Muscle layer of colon (tissue), 2 donors: ENCODE data around the gene MMD2.
"Not testable (repeated sequence)": the region's sequence is repeated elsewhere in the genome, so short reads cannot be mapped to it uniquely, and the experiment has no call there.

Experiments used
- H3K27ac ChIP-seq: one replicate; pipeline ENCODE4 v1.7.0; 2013; ENCODE audit warnings: low read depth, mild to moderate bottlenecking, low read length, moderate library complexity
- H3K27me3 ChIP-seq, 2 donors: one replicate each; pipeline ENCODE4 v1.7.0; 2013; ENCODE audit warnings: low read length in 2 of 2, mild to moderate bottlenecking in 2 of 2; ENCODE audit not compliant: insufficient read depth in 2 of 2, control insufficient read depth in 1 of 2
- H3K36me3 ChIP-seq: one replicate; pipeline ENCODE4 v1.7.0; 2013; ENCODE audit warnings: mild to moderate bottlenecking, low read length; ENCODE audit not compliant: insufficient read depth
- H3K4me1 ChIP-seq: one replicate; pipeline ENCODE4 v1.7.0; 2013; ENCODE audit warnings: mild to moderate bottlenecking, low read length; ENCODE audit not compliant: insufficient read depth
- H3K4me3 ChIP-seq, 2 donors: one replicate each; pipeline ENCODE4 v1.7.0; 2013; ENCODE audit warnings: low read length in 2 of 2, low read depth in 1 of 2, mild to moderate bottlenecking in 1 of 2, moderate library complexity in 1 of 2
- H3K9ac ChIP-seq: one replicate; pipeline ENCODE4 v1.7.0; 2013; ENCODE audit warnings: low read length
- H3K9me3 ChIP-seq: one replicate; pipeline ENCODE4 v1.7.0; 2013; ENCODE audit warnings: mild to moderate bottlenecking, low read length
- donor health status: abdominal sarcoma.
- donor health status: Adenocarcinoma of cecum.

The MMD2 gene

GRCh38 chr7:4981295-4981890 lies 22.4 kb upstream of the MMD2 start:
- not testable (repeated sequence) for H3K27me3 ChIP-seq, H3K4me3 ChIP-seq, H3K4me1 ChIP-seq, H3K9me3 ChIP-seq, H3K9ac ChIP-seq, H3K27ac ChIP-seq
- peaks cover 43% of the 10 kb centered on the region for H3K36me3 ChIP-seq

DNA sequence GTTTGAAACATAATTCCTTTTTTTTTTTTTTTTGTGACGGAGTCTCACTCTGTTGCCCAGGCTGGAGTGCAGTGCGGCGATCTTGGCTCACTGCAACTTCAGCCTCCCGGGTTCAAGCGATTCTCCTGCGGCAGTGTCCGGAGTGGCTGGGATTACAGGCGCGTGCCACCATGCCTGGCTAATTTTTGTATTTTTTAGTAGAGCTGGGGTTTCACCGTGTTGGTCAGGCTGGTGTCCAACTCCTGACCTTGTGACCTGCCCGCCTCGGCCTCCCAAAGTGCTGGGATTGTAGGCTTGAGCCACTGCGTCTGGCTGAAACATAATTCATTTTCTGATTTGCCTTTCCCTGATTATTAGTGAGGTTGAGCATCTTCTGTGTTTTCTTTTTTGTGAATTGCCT lies 16.6 kb upstream of the MMD2 start:
- H3K9ac ChIP-seq, H3K27ac ChIP-seq, H3K4me1 ChIP-seq, H3K27me3 ChIP-seq, H3K9me3 ChIP-seq, H3K4me3 ChIP-seq: not testable (repeated sequence)
- H3K36me3 ChIP-seq = peaks cover 26% of the 10 kb centered on the region

DNA sequence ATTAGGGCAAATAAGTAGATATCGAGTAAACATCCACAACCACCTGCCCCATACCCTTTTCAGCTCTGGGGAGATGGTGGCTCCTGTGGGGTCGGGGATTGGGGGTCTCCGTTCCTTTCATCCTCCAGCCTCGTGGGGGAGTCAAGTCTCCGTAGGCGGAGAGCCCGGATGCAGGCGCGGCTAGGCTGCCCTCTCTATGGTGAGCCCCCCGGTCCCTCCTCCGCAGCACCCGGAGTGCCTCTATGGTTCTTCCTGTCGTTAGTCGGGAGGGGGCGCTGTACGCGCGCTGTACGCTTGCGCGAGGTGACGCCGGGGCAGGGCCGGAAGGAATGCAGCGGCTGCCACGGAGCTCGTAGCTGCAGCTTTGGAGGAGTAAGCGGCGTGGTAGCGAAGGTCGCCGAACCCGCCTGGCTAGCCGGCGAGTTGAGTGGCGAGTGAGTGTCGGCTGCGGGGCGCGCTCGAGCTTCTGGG lies 14.8 kb upstream of the MMD2 start:
- H3K9me3 ChIP-seq = no peaks in the 10 kb centered on the region
- peaks cover 24% of the 10 kb centered on the region for H3K36me3 ChIP-seq
- peak overlapping the region; percentile 59 to 77 for H3K4me3 ChIP-seq
- peaks cover 5% of the 10 kb centered on the region for H3K4me1 ChIP-seq
- peak overlapping the region; percentile 80 for H3K27ac ChIP-seq
- H3K9ac ChIP-seq = no peak overlapping the region
- no peaks in the 10 kb centered on the region for H3K27me3 ChIP-seq

DNA sequence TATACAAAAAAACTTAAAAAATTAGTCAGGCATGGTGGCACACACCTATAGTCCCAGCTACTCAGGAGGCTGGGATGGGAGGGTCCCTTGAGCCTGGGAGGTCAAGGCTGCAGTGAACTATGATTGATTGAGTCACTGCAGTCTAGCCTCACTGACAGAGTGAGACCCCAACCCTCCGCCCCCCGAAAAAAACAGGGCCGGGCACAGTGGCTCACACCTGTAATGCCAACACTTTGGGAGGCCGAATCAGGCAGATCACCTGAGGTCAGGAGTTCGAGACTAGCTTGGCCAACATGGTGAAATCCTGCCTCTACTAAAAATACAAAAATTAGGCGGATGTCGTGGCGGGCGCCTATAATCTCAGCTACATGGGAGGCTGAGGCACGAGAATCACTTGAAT lies 13.5 kb upstream of the MMD2 start:
- not testable (repeated sequence) for H3K9ac ChIP-seq

GRCh38 chr7:4965295-4966022 lies 6.5 kb upstream of the MMD2 start:
- H3K9ac ChIP-seq = no peak overlapping the region
- H3K9me3 ChIP-seq = no peaks in the 10 kb centered on the region
- peaks cover 0 to 3% of the 10 kb centered on the region in 2 donors for H3K27me3 ChIP-seq
- H3K4me1 ChIP-seq = no peaks in the 10 kb centered on the region
- no peak overlapping the region for H3K27ac ChIP-seq
- no peaks in the 10 kb centered on the region for H3K36me3 ChIP-seq
- no peak overlapping the region for H3K4me3 ChIP-seq

More for the DNA sequence above, 13.5 kb upstream of the MMD2 start:
- H3K9me3 ChIP-seq, H3K27ac ChIP-seq, H3K4me3 ChIP-seq, H3K4me1 ChIP-seq, H3K27me3 ChIP-seq: not testable (repeated sequence)
- peaks cover 12% of the 10 kb centered on the region for H3K36me3 ChIP-seq

DNA sequence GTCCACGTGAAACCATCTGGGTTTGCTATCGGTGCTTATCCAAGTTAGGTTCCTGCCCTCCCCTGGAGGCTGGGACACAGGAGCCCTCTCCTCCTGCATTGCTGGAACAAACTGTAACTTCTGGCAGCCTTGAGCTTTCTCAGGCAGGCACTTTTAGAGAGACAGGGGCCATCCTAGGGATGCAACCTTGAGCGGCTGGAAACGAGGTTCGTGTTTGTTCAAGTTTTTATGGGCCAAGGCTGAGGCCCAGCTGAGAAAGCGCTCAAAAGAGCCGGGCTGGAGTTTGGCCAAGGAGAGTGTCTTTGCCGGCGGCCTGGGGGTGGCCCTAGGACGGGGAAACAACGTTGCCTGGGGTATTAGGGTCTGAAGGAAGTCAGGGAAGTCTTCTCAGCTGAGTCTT lies 5.5 kb upstream of the MMD2 start:
- no peaks in the 10 kb centered on the region for H3K4me1 ChIP-seq
- peaks cover 0 to 7% of the 10 kb centered on the region in 2 donors for H3K27me3 ChIP-seq
- no peaks in the 10 kb centered on the region for H3K36me3 ChIP-seq
- no peak overlapping the region for H3K9ac ChIP-seq
- no peaks in the 10 kb centered on the region for H3K9me3 ChIP-seq
- H3K4me3 ChIP-seq = no peak overlapping the region
- H3K27ac ChIP-seq = no peak overlapping the region

DNA sequence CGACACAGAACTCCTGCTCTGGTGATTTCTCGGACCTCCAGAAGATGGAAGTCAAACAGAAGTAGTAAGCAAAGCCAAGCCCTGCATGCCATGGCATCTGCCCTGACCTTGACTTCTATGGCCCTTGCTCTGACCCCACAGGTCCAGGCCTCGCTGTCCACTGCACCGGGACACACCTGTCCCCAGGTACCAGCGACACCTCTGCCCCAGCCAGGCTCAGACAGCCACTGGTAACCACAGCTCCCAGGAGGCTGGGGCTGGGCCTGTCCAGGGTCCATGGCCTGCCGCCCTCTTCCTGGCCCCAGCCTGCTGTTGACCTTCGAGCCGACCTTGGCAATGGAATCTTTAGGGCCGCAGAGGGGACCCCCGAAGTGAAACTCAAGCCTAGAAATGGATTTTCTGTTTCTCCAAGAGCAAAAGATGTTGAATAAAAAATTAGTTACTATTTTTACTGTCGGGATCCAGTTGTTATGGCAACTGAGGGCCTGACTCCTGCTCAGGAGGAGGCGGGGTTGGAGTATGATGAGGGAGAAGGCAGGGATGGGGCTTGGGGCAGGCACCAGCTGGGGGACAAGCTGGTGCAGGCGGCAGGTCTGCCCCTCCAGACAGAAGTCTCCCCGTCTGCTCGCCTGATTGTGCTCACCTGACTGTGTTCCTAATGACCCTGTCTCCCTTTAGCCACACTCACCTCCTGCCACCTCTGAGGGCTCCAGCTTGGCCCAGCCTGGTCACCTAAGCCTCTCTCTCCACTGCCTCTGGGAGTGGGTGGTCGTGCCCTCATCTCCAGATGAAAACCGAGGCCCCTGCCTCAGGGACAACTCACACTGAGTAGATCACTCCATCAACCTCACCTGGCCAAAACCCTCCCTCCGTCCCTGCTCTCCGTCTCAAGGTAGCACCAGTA lies 4.1 kb upstream of the MMD2 start:
- Histone ChIP-seq H3K27ac (no peak overlapping the region), H3K9ac (no peak overlapping the region), H3K4me3 (no peak overlapping the region), H3K4me1 (no peaks in the 10 kb centered on the region), H3K9me3 (no peaks in the 10 kb centered on the region), H3K36me3 (no peaks in the 10 kb centered on the region), H3K27me3 (peaks cover 3 to 15% of the 10 kb centered on the region in 2 donors)

DNA sequence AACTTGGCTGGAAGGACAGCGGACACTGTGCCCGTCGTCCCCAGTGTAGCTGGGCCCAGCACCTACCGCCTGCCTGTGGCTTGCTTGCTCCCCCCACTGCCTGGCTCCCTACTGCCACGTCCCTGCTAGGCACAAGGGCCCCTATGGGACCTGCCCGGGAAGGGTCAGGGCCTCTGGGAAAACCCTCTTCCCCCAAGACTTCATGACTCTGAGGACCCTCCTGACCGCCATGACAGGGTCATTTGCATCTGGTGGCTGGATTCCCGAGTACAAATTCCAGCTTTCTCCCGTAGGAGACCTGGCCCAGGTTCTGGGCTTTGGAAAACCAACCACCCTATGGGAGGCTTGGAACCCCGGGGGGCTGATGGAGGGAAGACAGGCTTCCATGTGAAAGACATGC lies 1.4 kb upstream of the MMD2 start:
- no peak overlapping the region for H3K27ac ChIP-seq
- H3K27me3 ChIP-seq = peaks cover 8 to 19% of the 10 kb centered on the region in 2 donors
- no peaks in the 10 kb centered on the region for H3K4me1 ChIP-seq
- H3K36me3 ChIP-seq = no peaks in the 10 kb centered on the region
- no peaks in the 10 kb centered on the region for H3K9me3 ChIP-seq
- no peak overlapping the region for H3K9ac ChIP-seq
- no peak overlapping the region for H3K4me3 ChIP-seq

DNA sequence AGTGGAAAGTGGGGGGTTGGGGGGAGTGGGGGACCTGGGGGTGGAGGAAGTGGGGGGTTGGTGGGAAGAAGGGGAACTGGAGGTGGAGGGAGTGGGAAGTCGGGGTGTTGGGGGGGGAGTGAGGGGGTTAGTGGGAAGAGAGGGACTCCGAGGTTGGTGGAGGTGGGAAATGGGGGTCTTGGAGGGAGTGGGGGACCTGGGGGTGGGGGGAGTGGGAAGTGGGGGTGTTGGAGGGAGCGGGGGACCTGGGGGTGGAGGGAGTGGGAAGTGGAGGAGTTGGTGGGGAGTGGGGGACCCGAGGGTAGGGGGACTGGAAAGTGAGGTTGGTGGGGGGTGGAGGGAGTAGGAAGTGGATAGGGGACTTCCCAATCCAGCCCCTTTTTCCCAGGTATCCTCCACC lies 906 bp upstream of the MMD2 start:
- Histone ChIP-seq H3K4me1 (no peaks in the 10 kb centered on the region), H3K9ac (no peak overlapping the region), H3K27me3 (peaks cover 8 to 19% of the 10 kb centered on the region in 2 donors), H3K27ac (no peak overlapping the region), H3K36me3 (no peaks in the 10 kb centered on the region), H3K4me3 (no peak overlapping the region), H3K9me3 (no peaks in the 10 kb centered on the region)

DNA sequence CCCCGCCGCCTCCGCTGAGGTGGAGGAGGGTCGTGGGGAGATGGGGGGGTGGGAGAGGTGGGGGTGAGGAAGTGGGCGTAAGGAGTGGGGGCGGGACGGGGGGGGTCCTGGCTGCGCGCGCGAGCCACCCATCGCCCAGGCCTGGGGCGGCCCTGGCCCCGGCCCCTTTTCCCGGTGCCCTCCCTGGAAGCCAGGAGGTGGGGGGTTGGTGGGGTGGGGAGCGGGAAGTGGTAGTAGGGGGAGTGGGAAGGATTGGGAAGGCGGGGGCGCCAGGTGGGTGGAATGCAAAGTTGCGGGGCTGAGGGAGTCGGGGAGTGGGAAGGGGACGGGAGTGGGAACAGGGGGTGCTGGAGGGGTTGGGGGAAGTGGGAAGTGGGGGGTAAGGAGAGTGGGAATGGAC lies 319 bp upstream of the MMD2 start:
- no peaks in the 10 kb centered on the region for H3K9me3 ChIP-seq
- no peak overlapping the region for H3K4me3 ChIP-seq
- H3K27ac ChIP-seq = no peak overlapping the region
- no peaks in the 10 kb centered on the region for H3K36me3 ChIP-seq
- H3K27me3 ChIP-seq = peaks cover 8 to 19% of the 10 kb centered on the region in 2 donors
- no peak overlapping the region for H3K9ac ChIP-seq
- no peaks in the 10 kb centered on the region for H3K4me1 ChIP-seq

DNA sequence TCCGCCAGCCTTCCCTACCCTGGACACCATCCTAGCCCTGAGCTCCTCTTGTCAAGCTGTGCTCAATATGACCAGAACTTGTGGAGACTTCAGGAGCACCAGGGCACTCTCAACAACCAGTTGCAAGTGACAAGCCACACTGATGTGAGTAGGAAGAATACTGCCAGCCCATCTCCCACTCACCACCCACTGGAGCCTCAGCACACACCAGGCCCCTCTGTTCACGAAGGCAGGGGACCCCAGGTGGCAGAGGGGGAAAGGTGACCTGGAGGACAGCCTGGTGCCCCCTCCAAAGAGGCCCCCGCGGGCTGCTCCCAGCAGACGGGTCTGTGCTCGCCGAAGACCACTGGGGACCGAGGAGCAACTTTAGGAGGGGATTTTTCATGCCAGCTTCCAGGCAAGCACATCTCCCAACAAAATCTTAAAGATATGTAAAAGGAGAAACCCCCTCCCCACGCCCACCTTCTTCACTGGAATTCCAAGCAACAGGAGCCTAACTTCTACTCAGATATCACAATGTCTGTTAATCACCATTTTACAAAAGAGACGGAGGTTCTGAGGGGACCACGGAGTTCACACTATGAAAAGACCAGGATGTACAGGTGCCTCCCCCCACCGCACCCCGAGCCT lies 1.0 kb downstream of the MMD2 start:
- Histone ChIP-seq H3K4me1 (no peaks in the 10 kb centered on the region), H3K36me3 (no peaks in the 10 kb centered on the region), H3K9ac (no peak overlapping the region), H3K4me3 (no peak overlapping the region), H3K27me3 (peaks cover 8 to 19% of the 10 kb centered on the region in 2 donors), H3K9me3 (no peaks in the 10 kb centered on the region), H3K27ac (no peak overlapping the region)
